WI38 (cell line): ENCODE results near the gene TSPY3.
"Not testable (repeated sequence)": the region's sequence is repeated elsewhere in the genome, so short reads cannot be mapped to it uniquely, and the experiment has no call there.

Experiments used
- H3K4me3 ChIP-seq: 2 replicates; pipeline ENCODE4 v1.5.1; 2011; ENCODE audit warnings: low read depth, mild to moderate bottlenecking, control low read depth, low read length

Gene TSPY3

GRCh38 chrY:9398121-9398520, at the start of gene TSPY3:
TSS of gene TSPY3 (plus strand) at chrY:9398421. CDS start at chrY:9398467, 46 bp downstream.
- not testable (repeated sequence) for H3K4me3 ChIP-seq

- not testable (repeated sequence) for H3K4me3 ChIP-seq
These were observed 40.7 kb upstream of the TSPY3 start, which contains the start of gene TSPY8 for GRCh38 chrY:9357497-9357896. TSS of gene TSPY8 (plus strand) at chrY:9357797. CDS start at chrY:9357843, 46 bp downstream.

- not testable (repeated sequence) for H3K4me3 ChIP-seq
These were observed 1.7 kb upstream of the TSPY3 start for GRCh38 chrY:9396527-9396926.
